Sigmoid colon (tissue), 3 donors: ENCODE results near the gene SPINK6.

Experiments used
- CTCF ChIP-seq, 4 experiments: fragments of 450-650 bp in 3 of 4; fragments of 200-600 bp in 1 of 4; IDR thresholded peaks; one replicate each; pipeline ENCODE4 v1.5.1; 2016 to 2019; ENCODE audit warnings: antibody characterized with exemption in 4 of 4, mild to moderate bottlenecking in 3 of 4, moderate library complexity in 2 of 4
- POLR2A ChIP-seq, 2 donors: fragments of 450-650 bp; IDR thresholded peaks; one replicate each; pipeline ENCODE4 v1.6.1; 2016; ENCODE audit warnings: antibody characterized with exemption in 2 of 2, mild to moderate bottlenecking in 2 of 2, moderate library complexity in 2 of 2

GRCh38 chr5:148163345-148163744, 39.5 kb upstream of the SPINK6 start:
- TF ChIP-seq CTCF (IDR thresholded peaks at IDR 0.05): no peak
- TF ChIP-seq POLR2A (IDR thresholded peaks at IDR 0.05): no peak
